Stimulated activated CD4-positive, alpha-beta T cell treated with anti-CD3 and anti-CD28 coated beads, Interleukin-2, amount 100 ng/mL, for 4 hours (primary cell): Measurements from ENCODE around the gene LPP.
"Not testable (repeated sequence)": the region's sequence is repeated elsewhere in the genome, so short reads cannot be mapped to it uniquely, and the experiment has no call there.

Experiments used
- DNase-seq: peaks from one replicate; pipeline ENCODE4 v3.0.0-alpha.2; 2020; ENCODE audit warnings: low read depth

LPP gene

GRCh38 chr3:188401244-188401993, 247.5 kb downstream of the LPP start:
- no peak for DNase-seq

GRCh38 chr3:188402229-188402628, 248.3 kb downstream of the LPP start:
- DNase-seq = no peak

DNA sequence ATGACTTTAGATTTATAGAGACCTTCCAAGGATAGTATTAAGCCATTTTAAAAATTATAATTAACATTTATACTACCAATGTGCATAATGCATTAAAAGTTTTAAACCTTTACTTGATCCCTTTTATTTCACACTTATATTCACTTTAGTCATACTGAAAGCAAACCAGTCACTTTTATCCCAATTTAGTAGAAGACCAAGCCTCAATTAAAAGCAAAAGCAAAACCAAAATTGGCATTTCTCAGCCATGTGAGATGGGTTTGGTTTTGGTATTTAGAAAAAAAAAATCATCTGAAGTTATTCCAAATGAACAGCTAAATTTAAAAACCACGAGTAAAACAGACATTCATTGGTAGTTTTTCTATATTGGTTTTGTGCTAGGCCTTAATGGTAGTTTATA, 249.4 kb downstream of the LPP start:
- DNase-seq = no peak

- DNase-seq = no peak
Measured at GRCh38 chr3:188404124-188404523, 250.2 kb downstream of the LPP start.

DNA sequence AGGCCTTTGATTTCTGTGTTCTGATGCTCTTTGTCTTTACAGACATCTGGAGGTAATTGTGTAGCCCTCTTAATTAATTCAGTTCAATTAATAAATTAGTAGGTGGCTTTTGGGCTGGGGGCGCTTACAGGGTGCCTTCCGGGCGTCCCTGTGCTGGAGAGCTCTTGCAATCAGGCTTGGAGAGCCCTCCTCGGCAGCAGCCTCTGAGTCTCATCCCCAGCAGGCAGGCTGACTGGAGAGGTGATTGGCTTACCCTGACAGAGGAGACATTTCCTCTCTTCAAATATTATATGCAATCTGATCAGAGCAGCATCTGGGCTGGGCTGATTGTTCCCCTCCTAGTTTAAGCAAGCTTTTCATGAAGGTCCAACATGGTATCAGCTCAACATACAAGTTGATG, 250.7 kb downstream of the LPP start:
- DNase-seq = no peak

GRCh38 chr3:188407158-188407880, 253.4 kb downstream of the LPP start:
- no peak for DNase-seq

DNA sequence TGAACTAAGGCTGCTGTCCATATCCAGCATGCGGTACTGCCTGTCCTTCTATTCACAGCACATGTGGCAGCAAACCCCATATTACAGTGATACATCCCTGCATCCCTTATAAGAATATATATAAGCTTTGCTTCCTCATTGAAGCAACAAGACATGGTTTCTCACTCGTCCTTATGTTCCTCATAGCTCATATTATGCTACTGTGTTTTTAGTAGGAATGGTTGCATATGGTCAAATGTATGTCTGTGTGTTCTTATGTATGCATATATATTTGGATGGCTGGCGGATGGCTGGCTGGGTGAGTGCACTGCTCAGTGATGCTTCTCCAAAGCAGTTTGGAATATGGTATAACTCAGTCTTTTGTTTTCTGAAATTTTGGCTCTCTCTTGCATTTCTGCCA, 254.9 kb downstream of the LPP start:
- no peak for DNase-seq

DNA sequence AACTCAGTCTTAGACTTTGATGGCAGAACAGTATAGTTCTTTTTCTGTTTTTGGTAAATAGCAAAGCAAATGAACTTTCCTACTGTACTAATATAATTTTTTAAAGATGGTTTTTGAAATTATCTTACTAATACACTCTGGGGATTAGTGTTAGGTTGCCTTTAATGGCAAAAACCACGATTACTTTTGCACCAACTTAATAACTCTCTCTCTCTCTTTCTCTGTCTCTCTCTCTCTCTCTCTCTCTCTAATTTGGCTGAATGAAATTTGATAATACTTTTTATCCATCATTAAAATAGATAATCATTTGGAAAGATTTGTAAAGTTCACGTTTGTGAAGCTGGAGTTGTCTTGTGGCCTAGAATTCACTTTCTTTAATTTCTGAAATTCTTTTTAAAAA, 257.8 kb downstream of the LPP start:
- DNase-seq = no peak

GRCh38 chr3:188415196-188415595, 261.2 kb downstream of the LPP start:
- DNase-seq = no peak

DNA sequence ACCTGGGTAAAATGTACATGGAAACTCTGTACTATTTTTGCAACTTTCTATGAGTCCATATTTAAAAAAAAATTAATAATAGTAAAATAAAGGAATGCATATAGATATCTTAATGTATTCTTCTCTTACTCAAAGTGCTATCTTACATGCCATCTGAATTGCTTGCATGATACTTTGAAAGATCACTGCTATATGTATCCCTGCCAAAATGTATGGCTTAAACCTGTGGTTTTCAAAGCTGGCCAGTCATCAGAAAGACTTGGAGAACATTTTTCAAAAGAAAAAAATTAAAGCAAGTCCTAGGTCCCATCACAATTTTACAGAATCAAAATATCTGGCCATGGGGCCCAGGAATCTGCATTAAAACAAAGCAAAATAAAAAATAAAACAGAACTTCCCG, 262.1 kb downstream of the LPP start:
- DNase-seq = no peak

DNA sequence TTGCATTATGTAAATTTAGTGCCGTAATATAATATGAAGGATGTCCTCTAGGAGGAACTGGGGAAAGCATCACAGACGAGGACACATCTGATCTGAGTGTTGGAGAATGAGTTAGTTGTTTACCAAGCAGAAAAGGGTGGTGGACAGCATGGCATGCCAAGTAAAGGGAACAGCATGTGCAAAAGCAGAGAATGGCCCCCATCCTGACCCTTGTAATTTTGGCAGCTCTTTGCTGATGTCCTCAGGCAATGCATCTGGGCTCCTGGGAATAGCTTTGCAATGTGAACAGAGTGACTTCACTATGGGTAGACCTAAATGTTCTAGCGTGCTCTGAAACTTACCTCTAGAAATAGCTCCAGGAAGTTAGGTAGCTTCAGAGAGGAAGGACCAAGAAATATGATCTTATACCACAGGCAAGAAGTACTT, 263.3 kb downstream of the LPP start:
- no peak for DNase-seq

DNA sequence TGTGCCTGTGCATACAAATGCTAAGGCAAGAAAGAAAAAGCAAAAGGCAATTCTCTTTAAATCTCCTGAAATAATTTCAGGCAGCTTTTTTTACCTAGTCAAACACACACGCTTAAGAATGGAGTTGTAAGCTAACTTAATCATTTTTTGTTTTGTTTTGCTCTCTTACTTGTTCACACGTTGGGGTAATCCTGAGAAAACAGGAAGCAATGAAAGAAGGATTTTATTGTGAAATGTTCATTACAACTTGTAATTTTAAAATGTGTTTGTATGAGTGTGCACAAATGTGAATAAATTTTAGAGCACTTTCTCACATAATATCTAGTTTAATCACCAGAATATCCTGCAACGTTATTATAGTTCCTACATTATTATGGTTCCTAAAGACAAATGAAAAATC, 263.8 kb downstream of the LPP start:
- DNase-seq = no peak

DNA sequence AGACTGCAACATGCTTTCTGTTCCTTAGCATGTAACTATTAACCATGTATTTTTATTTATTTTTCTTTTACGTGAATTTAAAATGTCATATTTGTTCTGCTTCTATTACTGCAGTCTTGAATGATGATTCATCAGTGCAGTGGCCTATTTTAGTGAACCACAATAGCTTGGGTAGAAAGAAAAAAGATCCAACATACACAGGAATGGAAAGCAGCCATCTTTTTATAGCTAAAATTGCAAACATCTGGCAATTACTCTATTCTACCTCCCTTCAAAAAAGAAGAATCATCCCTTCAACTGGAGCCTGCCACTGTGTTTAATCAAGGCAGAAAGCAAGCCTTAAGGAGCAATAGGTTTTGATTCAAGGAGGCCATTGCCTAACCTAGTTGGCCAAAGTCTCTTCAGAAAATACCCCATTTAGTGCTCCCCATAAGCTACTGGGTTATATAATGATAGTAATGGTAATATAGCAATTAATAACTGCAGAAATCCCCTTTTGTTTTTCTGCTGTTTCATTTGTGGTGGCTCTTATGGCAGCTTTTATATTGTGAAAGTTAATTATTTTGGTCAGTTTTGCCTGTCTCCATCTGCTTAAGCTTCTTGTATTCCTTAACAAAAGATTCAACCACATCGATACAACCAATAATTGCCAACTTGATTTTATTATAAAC, 267.3 kb downstream of the LPP start:
- DNase-seq = no peak

DNA sequence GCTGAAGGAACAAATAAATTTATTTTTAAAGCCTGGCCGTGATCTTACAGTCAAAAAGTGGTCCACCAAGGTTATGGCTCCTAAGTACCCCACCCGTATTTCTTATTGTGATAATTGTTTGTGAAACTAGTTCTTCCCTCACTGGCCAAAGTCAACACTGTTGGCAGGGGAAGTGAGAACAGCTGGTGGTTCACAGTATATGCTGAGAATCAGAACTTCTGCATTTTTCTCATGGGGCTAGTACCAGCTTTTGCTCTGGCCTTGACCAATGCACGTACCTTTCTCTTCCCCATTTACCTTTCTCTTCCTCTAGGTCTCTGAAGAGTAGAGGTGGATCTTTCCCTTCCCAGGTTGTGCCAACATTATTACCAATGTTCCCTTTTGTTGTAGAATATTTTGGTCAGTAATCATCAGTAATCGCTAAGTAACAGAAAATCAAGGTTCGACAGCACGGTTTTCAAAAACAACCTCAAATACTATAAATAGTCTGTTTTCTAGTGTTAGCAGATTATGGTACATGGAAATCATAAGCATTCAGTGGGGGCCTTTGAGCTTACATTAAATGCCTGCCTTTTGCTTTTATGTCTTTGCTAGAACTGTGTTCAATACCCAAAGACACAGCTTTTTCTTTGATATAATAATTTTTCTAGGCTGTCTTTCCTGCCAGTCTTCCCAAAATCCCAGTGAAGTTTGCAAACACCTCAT, 268.0 kb downstream of the LPP start:
- no peak for DNase-seq

DNA sequence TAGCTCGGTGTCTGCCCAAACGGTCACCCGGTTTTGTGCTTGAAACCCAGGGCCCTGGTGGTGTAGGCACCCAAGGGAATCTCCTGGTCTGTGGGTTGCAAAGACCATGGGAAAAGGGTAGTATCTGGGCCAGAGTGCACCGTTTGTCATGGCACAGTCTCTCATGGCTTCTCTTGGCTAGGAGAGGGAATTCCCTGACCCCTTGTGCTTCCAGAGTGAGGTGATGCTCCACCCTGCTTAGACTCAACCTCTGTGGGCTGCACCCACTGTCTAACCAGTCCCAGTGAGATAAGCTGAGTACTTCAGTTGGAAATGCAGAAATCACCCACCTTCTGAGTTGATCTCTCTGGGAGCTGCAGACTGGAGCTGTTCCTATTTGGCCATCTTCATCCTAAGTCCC, 274.0 kb downstream of the LPP start:
- DNase-seq = not testable (repeated sequence)

- DNase-seq = no peak
Measured at GRCh38 chr3:188431040-188431439, 277.1 kb downstream of the LPP start.

DNA sequence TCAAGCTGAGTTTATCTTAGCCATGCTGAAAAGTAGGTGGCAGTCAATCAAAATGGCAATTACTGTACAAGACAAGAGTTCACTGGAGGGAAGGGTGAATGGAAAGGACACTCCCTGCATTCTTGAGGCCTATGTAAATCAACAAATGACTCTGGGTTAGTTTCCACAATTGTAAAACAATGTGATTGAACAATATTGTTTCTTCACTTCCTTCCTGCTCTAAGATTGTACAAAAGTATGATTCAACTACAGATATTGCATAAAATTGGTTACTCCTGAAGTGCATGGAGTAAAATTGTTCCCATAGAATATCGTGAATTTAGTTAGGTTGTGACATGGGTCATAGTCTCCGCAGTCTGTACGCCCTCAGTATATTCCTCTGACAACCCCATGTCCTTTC, 277.6 kb downstream of the LPP start:
- no peak for DNase-seq

GRCh38 chr3:188432802-188433520, 279.0 kb downstream of the LPP start:
- DNase-seq = no peak

DNA sequence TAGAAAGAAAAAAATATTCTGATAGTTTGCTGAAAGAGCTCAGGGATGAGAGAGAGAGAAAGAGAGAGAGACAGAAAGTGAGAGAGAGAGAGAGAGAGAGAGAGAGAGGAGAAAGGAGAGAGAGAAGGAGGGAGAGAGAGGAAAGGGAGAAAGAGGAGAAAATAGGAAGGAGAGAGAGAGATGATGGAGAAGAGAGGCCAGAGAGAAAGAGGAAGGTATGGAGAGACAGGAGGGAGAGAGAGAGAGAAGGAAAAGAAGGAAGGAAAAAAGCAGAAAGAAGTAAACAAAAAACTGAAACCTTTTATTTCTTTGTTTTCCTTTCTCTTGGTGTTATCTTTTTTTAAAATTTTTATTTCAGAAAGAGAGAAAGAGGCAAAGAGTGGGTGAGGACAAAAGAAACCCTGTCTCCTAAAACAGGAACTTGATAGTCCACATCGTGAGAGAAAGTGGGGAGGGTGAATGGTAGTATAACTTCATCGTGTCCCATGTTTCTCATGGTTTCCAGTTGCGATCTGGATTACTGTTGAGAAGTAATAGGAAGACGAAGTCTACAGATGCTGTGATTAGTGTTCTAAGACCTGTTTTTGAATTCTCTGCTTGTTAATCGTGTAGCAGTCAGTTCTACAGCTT, 279.7 kb downstream of the LPP start:
- no peak for DNase-seq

DNA sequence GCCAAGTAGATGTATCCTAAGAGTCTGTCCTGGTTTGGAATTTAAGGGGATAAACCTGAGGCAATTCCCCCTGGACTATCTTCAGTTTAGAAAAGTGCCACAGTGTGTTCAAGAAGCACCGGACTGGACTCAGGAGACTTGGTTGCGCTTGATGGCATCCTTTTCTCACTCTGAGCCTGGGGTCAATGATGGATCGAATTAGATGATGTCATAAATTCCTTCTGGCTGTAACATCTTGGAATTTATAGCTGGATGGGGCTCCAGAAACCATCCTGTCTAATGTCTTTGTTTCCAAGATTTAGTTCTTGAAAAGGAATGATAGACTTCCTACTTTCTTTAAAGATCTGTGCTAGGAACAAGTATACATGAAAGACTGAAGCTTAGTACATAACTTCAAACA, 280.6 kb downstream of the LPP start:
- no peak for DNase-seq

GRCh38 chr3:188435266-188435665, 281.3 kb downstream of the LPP start:
- no peak for DNase-seq
